Measurements from ENCODE around the gene TSPAN2. TPM values are rescaled to one million over a fixed set of nuclear protein-coding genes. Genes with fewer than 3 reads are reported as not detected.

TSPAN2 gene
- polyA plus RNA-seq, 1 of the 3 experiments (the other 2 are of a cell fraction) = 0.23 TPM

DNA sequence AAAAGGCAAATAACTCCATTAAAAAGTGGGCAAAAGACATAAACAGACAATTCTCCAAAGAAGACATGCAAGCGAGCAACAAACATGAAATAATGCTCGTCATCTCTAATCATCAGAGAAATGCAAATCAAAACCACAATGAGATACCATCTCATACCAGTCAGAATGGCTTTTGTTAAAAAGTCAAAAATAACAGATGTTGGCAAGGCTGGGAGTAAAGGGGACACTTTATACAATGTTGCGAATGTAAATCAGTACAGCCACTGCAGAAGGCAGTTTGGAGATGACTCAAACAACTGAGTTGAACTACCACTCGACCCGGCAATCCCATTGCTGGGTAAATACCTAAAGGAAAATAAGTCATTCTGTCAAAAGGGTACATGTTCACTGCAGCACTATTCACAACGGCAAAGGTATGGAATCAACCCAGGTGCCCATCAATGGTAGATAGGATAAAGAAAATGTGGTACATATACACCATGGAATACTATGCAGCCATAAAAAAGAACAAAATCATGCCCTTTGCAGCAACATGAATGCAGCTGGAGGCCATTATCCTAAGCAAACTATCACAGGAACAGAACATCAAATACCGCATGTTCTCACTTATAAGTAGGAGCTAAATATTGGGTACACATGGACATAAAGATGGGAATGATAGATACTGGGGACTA is 25.9 kb downstream of the TSPAN2 start:
- ChIA-PET CTCF (interaction anchor here (1.2 kb wide), 1 partner anchor 11 kb away, joined by 5 read pairs; no protein-coding TSS in a partner anchor), POLR2A (no interaction called here)
- DNase-seq = no peak
- Histone ChIP-seq H3K4me1 (ENCODE audit: control insufficient read depth in 1 of 2, insufficient read depth in 2 of 2, low read depth in 1 of 2, low read length in 1 of 2) (peaks cover 11 to 12% of the 10 kb centered on the region in 2 experiments; a peak in 2 of 4 replicates), H3K9ac (peak overlapping the region; percentile 55; the same call in 1 of the 2 replicates), H2AFZ (ENCODE audit: low read depth) (no peak overlapping the region), H3K27ac (ENCODE audit: low read depth in 2 of 2, low read length in 1 of 2) (peak overlapping the region; percentile 26 to 87; a peak in 3 of 4 replicates), H3K27me3 (ENCODE audit: insufficient read depth) (no peaks in the 10 kb centered on the region), H3K4me3 (ENCODE audit: low read depth in 2 of 2, low read length in 1 of 2) (no peak overlapping the region), H3K4me2 (peak overlapping the region; percentile 54; the same call in 1 of the 2 replicates), H4K20me1 (ENCODE audit: insufficient read depth) (no peaks in the 10 kb centered on the region; the same call in 1 of the 2 replicates), H3K36me3 (replicated peaks in 1 of 2; ENCODE audit: control insufficient read depth in 1 of 2, insufficient read depth in 2 of 2, low read length in 1 of 2) (no peaks in the 10 kb centered on the region), H3K79me2 (ENCODE audit: insufficient read depth) (no peaks in the 10 kb centered on the region), H3K9me2 (no peaks in the 10 kb centered on the region), H3F3A (replicated peaks; ENCODE audit: insufficient read depth) (peaks cover 22% of the 10 kb centered on the region), H3K9me3 (no peaks in the 10 kb centered on the region)
- 36% methylated on average over 7 of the region's 7 CpGs for WGBS (ENCODE audit: low lambda C conversion rate)
- no peak for TF ChIP-seq GATA2 (CRISPR knock-in tag; IDR thresholded peaks at IDR 0.05)
- 0 out of 2 replicates have a peak, but pooled peaks have one; percentile 59 for TF ChIP-seq SIN3A (IDR thresholded peaks at IDR 0.05; ENCODE audit: borderline replicate concordance, low read depth, low read length)
- no peak for TF ChIP-seq RFX5 (IDR thresholded peaks at IDR 0.05; ENCODE audit: low read length)
- peak; percentile 55 to 90; a peak in 3 of 4 replicates for TF ChIP-seq EP300 (IDR thresholded peaks at IDR 0.05; ENCODE audit: borderline replicate concordance in 1 of 2, low read depth in 1 of 2, low read length in 1 of 2)
- TF ChIP-seq RCOR1 (IDR thresholded peaks at IDR 0.05; ENCODE audit: low read length) = no peak
- TF ChIP-seq TAF1 (IDR thresholded peaks at IDR 0.05; ENCODE audit: borderline replicate concordance, low read depth, low read length) = 0 out of 2 replicates have a peak, but pooled peaks have one; percentile 29
- TF ChIP-seq GABPA (IDR thresholded peaks at IDR 0.05; ENCODE audit: low read depth) = no peak
- peak; percentile 55; the same call in 1 of the 2 replicates for TF ChIP-seq FOSL2 (IDR thresholded peaks at IDR 0.05; ENCODE audit: borderline replicate concordance, low read depth)
- peak; percentile 85 for TF ChIP-seq TEAD4 (IDR thresholded peaks at IDR 0.05; ENCODE audit: borderline replicate concordance, insufficient read depth)
- peak; percentile 91 for TF ChIP-seq NFIC (IDR thresholded peaks at IDR 0.05; ENCODE audit: borderline replicate concordance)
- no peak for TF ChIP-seq YY1 (IDR thresholded peaks at IDR 0.05; ENCODE audit: low read depth)
- TF ChIP-seq, protein P1, sequence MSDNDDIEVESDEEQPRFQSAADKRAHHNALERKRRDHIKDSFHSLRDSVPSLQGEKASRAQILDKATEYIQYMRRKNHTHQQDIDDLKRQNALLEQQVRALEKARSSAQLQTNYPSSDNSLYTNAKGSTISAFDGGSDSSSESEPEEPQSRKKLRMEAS (IDR thresholded peaks at IDR 0.05; ENCODE audit: low read depth) = 0 out of 2 replicates have a peak, but pooled peaks have one; percentile 16
- TF ChIP-seq, protein P2, sequence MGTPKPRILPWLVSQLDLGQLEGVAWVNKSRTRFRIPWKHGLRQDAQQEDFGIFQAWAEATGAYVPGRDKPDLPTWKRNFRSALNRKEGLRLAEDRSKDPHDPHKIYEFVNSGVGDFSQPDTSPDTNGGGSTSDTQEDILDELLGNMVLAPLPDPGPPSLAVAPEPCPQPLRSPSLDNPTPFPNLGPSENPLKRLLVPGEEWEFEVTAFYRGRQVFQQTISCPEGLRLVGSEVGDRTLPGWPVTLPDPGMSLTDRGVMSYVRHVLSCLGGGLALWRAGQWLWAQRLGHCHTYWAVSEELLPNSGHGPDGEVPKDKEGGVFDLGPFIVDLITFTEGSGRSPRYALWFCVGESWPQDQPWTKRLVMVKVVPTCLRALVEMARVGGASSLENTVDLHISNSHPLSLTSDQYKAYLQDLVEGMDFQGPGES (IDR thresholded peaks at IDR 0.05; ENCODE audit: low read depth, low read length) = no peak
- peak; percentile 82 for TF ChIP-seq POLR2AphosphoS5 (IDR thresholded peaks at IDR 0.05; ENCODE audit: low read depth, low read length)
- no peak for TF ChIP-seq SMC3 (IDR thresholded peaks at IDR 0.05; ENCODE audit: low read depth, low read length)
- TF ChIP-seq, protein P3, sequence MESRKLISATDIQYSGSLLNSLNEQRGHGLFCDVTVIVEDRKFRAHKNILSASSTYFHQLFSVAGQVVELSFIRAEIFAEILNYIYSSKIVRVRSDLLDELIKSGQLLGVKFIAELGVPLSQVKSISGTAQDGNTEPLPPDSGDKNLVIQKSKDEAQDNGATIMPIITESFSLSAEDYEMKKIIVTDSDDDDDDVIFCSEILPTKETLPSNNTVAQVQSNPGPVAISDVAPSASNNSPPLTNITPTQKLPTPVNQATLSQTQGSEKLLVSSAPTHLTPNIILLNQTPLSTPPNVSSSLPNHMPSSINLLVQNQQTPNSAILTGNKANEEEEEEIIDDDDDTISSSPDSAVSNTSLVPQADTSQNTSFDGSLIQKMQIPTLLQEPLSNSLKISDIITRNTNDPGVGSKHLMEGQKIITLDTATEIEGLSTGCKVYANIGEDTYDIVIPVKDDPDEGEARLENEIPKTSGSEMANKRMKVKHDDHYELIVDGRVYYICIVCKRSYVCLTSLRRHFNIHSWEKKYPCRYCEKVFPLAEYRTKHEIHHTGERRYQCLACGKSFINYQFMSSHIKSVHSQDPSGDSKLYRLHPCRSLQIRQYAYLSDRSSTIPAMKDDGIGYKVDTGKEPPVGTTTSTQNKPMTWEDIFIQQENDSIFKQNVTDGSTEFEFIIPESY (IDR thresholded peaks at IDR 0.05; ENCODE audit: borderline replicate concordance, low read depth) = peak; percentile 66; the same call in 1 of the 2 replicates
- no peak for TF ChIP-seq RAD21 (IDR thresholded peaks at IDR 0.05; ENCODE audit: low read length)
- 0 out of 2 replicates have a peak, but pooled peaks have one; percentile 66 for TF ChIP-seq FOXM1 (IDR thresholded peaks at IDR 0.05; ENCODE audit: low read depth)
- TF ChIP-seq, protein P4, sequence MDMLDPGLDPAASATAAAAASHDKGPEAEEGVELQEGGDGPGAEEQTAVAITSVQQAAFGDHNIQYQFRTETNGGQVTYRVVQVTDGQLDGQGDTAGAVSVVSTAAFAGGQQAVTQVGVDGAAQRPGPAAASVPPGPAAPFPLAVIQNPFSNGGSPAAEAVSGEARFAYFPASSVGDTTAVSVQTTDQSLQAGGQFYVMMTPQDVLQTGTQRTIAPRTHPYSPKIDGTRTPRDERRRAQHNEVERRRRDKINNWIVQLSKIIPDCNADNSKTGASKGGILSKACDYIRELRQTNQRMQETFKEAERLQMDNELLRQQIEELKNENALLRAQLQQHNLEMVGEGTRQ (IDR thresholded peaks at IDR 0.05; ENCODE audit: borderline replicate concordance, low read depth, low read length) = no peak
- no peak for TF ChIP-seq EZH2phosphoT487 (IDR thresholded peaks at IDR 0.05; ENCODE audit: borderline replicate concordance, low read depth)
- no peak for TF ChIP-seq CHD2 (IDR thresholded peaks at IDR 0.05; ENCODE audit: low read length, partially characterized antibody)
- TF ChIP-seq JUND (IDR thresholded peaks at IDR 0.05) = peak; percentile 96
- no peak for TF ChIP-seq MXI1 (IDR thresholded peaks at IDR 0.05; ENCODE audit: low read depth, low read length)
- TF ChIP-seq MEF2A (IDR thresholded peaks at IDR 0.05; ENCODE audit: borderline replicate concordance, low read depth) = peak; percentile 60; the same call in 1 of the 2 replicates
- peak; percentile 68; the same call in 1 of the 2 replicates for TF ChIP-seq RXRA (IDR thresholded peaks at IDR 0.05; ENCODE audit: borderline replicate concordance, low read depth)
- TF ChIP-seq, protein P5, sequence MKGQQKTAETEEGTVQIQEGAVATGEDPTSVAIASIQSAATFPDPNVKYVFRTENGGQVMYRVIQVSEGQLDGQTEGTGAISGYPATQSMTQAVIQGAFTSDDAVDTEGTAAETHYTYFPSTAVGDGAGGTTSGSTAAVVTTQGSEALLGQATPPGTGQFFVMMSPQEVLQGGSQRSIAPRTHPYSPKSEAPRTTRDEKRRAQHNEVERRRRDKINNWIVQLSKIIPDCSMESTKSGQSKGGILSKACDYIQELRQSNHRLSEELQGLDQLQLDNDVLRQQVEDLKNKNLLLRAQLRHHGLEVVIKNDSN (IDR thresholded peaks at IDR 0.05; ENCODE audit: borderline replicate concordance, low read depth) = no peak
